Measurements from ENCODE around the gene TMEM143.
A peak's percentile ranks its signal among the peaks of the same experiment; 100 is the strongest.

The TMEM143 gene

GRCh38 chr19:48364598-48365348 is 1.0 kb upstream of the TMEM143 start:
- no peak for TF ChIP-seq CTCF (conservative IDR thresholded peaks at IDR 0.05)
- H3K27ac ChIP-seq, result peak overlapping the region; percentile 94

GRCh38 chr19:48363500-48363809 is 285 bp downstream of the TMEM143 start:
- TF ChIP-seq CTCF (conservative IDR thresholded peaks at IDR 0.05), result no peak
- peak overlapping the region; percentile 94 for H3K27ac ChIP-seq

- TF ChIP-seq CTCF (conservative IDR thresholded peaks at IDR 0.05), result no peak
- peak overlapping the region; percentile 94 for H3K27ac ChIP-seq
Measured at GRCh38 chr19:48362716-48363499, 832 bp downstream of the TMEM143 start.

GRCh38 chr19:48361912-48362311 is 1.8 kb downstream of the TMEM143 start:
- no peak for TF ChIP-seq CTCF (conservative IDR thresholded peaks at IDR 0.05)
- peak overlapping the region; percentile 94; the same call in 1 of the 2 replicates for H3K27ac ChIP-seq

GRCh38 chr19:48359123-48359522 is 4.6 kb downstream of the TMEM143 start:
- H3K27ac ChIP-seq, result no peak overlapping the region

DNA sequence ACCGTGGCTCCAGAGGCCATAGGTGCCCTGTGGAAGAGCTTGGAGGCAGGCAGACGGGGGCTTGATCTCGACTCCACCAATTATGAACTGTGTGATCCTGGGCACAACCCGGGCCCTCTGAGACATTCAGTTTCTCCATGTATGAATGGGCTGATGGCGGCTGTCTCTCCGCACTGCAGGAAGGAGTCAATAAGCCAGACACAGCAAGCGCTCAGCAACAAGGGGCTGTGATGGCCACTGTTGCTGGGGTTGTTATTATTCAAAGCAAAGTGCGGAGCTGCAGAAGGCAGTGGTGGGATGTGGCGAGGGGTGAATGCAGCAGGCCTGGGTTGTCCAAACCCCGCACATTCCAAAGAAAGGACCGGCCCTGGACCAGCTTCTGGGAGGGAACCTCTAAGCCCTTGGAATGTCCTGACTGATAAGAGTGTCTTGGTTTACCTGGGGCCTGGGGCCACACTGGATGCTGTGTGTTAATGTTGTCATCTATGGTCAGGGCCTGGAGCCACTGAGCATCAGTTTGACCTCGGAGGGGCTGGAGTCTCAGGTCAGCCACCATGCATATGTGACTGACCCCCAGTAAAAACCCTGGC is 8.3 kb downstream of the TMEM143 start:
- H3K27ac ChIP-seq, result no peak overlapping the region

More at GRCh38 chr19:48359123-48359522, 4.6 kb downstream of the TMEM143 start:
- TF ChIP-seq CTCF (conservative IDR thresholded peaks at IDR 0.05), result no peak

More for the DNA sequence above, 8.3 kb downstream of the TMEM143 start:
- no peak for TF ChIP-seq CTCF (conservative IDR thresholded peaks at IDR 0.05)

Measured in VCaP (cell line).